Stimulated activated CD4-positive, alpha-beta T cell treated with anti-CD3 and anti-CD28 coated beads, Interleukin-12 subunit alpha, Interleukin-12 subunit beta, amount 100 ng/mL, for 4 hours (primary cell): ENCODE measurements around the gene SLCO2B1.
"Not testable (repeated sequence)": the region's sequence is repeated elsewhere in the genome, so short reads cannot be mapped to it uniquely, and the experiment has no call there.

Experiments used
- DNase-seq: peaks from one replicate; pipeline ENCODE4 v3.0.0-alpha.2; 2020

Gene SLCO2B1, protein sequence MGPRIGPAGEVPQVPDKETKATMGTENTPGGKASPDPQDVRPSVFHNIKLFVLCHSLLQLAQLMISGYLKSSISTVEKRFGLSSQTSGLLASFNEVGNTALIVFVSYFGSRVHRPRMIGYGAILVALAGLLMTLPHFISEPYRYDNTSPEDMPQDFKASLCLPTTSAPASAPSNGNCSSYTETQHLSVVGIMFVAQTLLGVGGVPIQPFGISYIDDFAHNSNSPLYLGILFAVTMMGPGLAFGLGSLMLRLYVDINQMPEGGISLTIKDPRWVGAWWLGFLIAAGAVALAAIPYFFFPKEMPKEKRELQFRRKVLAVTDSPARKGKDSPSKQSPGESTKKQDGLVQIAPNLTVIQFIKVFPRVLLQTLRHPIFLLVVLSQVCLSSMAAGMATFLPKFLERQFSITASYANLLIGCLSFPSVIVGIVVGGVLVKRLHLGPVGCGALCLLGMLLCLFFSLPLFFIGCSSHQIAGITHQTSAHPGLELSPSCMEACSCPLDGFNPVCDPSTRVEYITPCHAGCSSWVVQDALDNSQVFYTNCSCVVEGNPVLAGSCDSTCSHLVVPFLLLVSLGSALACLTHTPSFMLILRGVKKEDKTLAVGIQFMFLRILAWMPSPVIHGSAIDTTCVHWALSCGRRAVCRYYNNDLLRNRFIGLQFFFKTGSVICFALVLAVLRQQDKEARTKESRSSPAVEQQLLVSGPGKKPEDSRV

GRCh38 chr11:75150879-75151278, at the start of gene SLCO2B1:
Gene SLCO2B1 (plus strand): TSS chr11:75151107. CDS start chr11:75151382, 275 bp downstream.
- DNase-seq, result no peak

- DNase-seq, result no peak
Observed at GRCh38 chr11:75101424-75102128, 49.3 kb upstream of the SLCO2B1 start.

DNA sequence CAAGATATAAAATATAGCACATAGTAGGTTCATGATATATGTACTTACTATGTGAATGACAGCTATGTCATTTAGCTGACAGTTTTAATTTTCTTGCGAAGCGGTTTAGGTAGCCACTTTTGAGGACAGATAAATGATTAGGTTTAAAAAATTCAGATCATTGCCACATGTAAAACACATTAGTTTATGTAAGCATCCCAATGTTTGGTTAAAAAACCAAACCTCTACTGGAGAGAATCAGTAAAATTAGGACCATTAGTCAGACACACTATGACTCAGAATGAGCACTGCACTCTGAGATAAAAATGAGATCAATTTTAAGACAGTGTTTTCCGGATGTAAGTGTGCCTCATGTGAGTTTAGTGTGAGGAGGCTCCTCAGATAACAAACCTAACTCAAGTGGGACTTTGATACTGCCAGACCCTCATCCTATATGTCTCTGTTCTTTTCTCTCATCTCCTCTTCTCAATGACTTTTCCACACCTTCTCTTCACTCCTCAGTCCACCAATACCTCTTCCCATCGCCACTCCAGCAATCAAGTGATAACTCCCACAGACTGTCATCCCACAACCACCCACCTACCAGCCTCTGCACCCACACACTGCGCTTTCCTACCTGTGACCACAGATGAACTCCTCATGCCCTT, 47.4 kb upstream of the SLCO2B1 start:
- no peak for DNase-seq

DNA sequence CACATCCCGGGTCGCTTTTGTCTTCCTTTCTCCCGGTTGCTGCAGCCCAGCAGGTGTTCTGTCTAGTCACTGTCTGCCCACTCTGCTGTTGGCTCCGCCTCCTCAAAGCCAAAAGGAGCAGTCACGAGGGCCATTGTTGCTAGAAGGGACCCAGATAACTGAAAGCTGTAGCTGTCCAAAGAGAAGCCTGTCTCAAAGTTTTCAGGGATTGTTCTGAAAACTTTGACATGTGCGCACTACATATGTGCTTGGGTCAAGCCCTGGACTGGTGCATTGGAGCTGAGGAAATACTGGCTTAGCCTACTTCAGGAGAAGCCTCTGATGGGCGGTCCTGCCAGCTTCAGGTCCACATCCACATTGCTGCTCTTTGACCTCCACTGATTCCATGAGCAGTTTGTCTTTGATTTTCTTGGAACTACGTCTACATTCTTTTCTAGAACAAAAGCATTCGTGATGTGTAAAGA, 45.4 kb upstream of the SLCO2B1 start:
- DNase-seq, result no peak

DNA sequence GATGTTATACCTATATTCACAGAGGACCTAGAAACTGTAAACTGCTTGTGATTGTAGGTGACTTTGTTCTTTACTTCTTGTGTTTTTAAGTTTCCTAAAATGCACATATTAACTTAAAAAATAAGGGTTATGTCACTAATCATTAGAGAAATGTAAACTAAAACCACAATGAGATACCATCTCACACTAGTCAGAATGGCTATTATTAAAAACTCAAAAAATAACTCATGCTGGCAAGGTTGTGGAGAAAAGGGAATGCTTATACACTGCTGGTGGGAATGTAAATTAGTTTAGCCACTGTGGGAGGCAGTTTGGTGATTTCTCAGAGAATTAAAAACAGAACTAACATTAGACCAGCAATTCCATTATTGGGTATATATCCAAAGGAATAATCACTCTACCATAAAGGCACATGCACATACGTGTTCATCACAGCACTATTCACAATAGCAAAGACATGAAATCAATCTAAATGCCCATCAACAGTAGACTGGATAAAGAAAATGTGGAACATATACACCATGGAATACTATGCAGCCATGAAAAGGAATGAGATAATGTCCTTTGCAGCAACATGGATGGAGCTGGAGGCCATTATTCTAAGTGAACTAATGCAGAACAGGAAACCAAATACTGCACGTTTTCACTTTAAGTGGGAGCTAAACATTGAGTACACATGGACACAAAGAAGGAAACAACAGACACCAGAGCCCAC, 44.8 kb upstream of the SLCO2B1 start:
- not testable (repeated sequence) for DNase-seq

DNA sequence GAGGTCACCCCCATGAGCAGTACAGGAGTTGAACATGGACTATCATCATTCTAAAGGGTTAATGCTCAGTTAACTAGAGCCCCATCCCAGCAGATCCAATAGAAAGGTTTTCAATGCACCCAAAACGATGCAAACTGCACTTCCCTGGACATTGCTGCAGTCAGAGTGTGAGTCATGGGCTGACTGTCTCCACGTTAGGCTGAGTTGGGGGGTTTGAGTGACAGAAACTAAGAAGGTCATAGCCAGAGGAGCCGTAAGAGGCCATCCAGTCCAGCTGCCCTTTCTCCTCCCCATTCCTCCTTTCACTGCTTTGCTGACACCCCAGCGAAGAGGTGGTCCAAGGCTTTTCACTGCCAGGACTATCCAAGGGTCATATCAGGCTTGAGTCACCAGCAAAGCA, 43.7 kb upstream of the SLCO2B1 start:
- no peak for DNase-seq

- no peak for DNase-seq
Observed at GRCh38 chr11:75112200-75112599, 38.7 kb upstream of the SLCO2B1 start.

GRCh38 chr11:75113030-75113429, 37.9 kb upstream of the SLCO2B1 start:
- DNase-seq, result no peak

DNA sequence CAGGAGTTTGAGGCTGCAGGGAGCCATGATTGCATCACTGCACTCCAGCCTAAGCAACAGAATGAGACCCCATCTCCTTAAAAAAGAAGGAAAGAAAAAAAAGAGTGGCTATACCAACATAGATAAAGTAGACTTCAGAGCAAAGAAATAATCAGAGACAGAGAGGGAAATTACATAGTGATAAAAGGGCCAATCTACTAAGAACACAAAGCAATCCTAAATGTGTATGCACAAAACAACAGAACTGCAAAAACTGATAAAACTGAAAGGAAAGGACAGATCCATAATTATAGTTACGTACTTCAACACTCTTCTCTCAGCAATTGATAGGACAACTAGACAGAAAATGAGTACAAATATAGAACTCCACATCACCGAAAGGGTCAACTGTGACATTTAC, 36.4 kb upstream of the SLCO2B1 start:
- DNase-seq, result no peak

DNA sequence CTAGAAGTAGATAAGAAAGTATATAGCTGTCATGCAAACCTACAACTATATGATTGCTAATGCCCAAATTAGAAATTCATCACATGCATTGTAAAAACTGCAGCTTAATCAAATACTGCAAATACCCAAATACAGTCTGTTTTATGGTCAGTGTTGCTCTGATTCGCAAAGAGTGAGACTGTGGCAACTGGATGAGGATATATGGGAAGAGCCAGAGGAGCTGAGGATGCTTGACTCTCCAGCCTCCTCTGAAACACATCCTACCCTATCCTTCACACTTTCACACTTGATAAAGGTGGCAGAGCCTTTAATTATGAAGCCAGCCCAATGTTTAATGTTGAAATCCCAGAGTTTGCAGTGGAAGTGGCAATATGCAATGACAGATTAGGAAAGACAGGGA, 32.3 kb upstream of the SLCO2B1 start:
- no peak for DNase-seq

DNA sequence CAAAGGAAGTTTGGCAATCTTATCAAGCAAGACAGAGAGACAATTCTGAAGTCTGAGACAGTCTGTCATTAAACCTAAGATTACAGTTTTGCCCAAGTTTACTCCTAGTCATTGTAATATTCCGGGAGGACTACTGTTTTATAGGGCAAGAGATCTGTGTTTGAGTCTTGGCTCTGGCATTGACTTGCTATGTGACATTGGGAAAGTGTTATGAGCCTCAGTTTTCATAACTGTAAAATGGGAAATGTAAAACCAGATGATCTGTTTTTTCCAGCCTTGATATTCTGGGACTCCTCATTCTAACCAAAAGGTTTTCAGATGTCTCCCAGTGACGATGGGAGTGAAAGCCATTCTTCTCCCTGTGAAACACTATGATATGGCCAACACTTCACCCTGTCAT, 24.3 kb upstream of the SLCO2B1 start:
- DNase-seq, result no peak

DNA sequence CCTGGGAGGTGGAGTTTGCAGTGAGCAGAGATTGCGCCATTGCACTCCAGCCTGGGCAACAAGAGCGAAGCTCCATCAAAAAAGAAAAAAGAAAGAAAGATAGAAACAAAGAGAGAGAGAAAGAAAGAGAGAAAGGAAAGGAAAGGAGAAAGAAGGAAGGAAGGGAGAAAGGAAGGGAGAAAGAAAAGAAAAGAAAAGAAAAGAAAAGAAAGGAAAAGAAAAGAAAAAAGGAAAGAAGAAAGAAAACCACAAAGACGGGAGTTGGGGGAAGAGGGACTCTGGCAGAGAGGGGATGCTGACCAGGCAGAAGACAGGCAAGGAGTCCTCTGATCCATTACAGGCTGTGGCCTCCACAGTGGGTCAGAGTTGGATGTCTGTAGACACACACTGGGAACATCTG, 18.8 kb upstream of the SLCO2B1 start:
- DNase-seq, result no peak

DNA sequence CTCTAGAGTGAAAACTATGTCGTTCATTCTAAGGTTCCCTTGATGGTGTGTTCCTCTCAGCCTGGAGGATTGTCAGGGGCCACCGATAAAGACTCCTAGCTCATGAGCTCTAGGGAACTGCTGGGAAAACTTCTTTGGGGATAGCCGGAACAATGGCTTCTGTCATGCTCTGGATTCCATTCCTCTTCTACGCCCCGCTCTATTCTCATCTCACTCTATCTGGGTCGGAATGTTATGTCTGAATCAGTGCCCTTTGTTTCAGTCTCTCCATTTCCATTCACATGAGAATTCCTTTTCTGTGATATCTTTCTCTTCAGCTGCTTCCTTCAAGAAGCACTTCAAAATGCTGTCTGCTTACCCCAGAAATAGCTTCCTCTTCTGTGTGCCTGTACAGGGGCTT, 16.9 kb upstream of the SLCO2B1 start:
- no peak for DNase-seq

GRCh38 chr11:75135021-75135650, 15.8 kb upstream of the SLCO2B1 start:
- no peak for DNase-seq

GRCh38 chr11:75135651-75136050, 15.3 kb upstream of the SLCO2B1 start:
- DNase-seq, result no peak

DNA sequence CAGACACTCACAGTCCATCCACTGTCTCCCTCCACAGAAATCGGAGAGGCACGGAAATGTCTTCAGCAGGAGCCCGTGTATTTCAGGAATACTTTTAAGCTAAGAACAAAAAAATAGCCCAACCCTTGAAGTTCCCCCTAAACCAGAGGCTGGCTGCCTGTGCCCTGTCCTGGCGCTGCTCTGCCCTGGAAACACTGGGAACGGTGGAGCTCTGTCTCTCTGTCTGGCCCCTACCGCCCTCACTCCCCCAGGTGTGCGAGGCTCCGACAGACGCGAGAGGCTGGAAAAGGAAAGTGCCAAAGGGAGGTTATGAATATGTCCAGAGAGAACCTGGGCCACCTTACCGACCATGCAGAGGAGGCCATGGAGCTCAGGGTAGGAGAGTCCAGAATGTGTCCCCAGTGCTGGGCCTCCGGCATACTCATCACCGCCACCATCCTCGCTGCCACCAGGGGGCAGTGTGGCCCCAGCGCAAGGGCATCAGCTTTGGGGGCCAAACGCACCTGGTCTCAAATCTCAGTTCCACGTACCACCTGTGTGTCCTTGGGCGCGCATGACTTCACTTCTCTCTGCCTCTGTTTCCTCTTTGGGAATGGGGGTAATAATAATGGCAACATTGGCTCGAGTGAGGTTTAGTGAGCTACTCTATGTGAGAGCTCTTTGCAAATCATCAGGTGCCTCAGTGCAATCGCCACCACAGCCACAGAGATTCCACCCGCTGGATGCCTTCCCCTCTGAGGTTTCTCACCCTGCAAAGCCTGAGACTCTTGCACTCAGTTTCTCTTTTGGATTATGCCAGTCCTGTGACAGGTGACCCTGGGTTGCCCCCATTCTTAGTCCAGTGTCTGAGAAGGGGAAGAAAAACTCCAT, 10.4 kb upstream of the SLCO2B1 start:
- peak; percentile 77 for DNase-seq

GRCh38 chr11:75141166-75141565, 9.7 kb upstream of the SLCO2B1 start:
- no peak for DNase-seq

DNA sequence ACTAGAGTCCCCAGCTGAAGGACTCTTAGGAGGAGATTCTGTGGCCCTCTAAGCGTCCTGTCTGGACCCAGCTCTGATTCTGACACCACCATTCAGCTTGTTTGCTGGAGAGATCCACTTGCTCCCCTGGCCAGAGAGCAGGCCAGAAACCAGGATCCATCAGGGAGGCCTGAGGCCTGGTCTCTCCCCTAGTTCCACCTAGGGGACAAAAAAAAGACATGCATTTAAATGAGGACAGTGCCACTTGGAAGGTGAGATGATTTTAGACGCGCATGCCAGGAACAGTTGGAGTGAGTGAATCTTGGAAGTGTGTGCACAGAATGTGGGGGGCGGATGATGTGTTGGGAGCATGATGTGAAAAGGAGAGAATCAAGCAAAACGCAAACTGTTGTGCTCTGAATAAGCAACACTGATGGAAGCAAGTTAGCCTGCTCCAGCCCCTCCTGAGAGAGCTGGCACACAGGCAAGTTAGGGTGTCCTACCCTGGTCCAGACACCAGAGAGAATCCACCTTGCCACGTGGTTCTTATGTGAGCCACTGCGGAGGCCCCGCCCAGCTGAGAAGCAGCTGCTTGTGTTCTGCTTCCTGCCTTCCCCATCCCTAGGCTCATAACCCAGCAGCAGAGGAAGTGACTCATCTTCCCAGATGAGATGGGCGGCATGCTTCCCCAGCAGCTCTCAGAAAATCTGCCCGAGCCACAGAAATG, 8.0 kb upstream of the SLCO2B1 start:
- DNase-seq, result peak; percentile 65

DNA sequence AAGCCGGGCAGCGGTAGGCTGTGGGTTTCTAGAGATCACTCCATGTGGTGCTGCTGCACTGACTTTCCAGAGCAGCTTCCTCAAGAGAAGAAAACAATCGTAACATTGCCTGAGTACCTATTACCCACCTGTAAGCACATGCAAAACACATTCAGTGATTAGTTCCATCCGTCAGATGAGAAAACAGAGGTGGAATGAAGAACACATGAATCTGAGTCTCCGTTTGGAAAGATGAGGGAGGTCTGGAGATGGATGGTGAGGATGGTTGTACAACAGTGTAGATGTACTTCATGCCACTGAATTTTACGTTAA, 7.5 kb upstream of the SLCO2B1 start:
- DNase-seq, result no peak

GRCh38 chr11:75144716-75145014, 6.2 kb upstream of the SLCO2B1 start:
- DNase-seq, result no peak
